OCI-LY3 (cell line): ENCODE data around the gene PREX1.

Experiments used
- H2AFZ ChIP-seq: fragments of 200-600, 300-600 bp; shearing (Covaris generic); 2 replicates; pipeline ENCODE4 v1.6.0; 2014; ENCODE audit warnings: antibody characterized with exemption, low read depth, low read length
- H3K27ac ChIP-seq: fragments of 200-600, 300-600 bp; sonication (generic); 2 replicates; pipeline ENCODE4 v1.5.1; 2014; ENCODE audit warnings: mild to moderate bottlenecking, low read length, moderate library complexity, mixed read lengths
- H3K27me3 ChIP-seq: fragments of 200-600, 300-600 bp; sonication (generic); 2 replicates; pipeline ENCODE4 v1.6.1; 2014; ENCODE audit warnings: low read depth, low read length, mixed read lengths
- H3K36me3 ChIP-seq: fragments of 200-600, 300-600 bp; sonication (generic); replicated peaks from 2 replicates; pipeline ENCODE3; 2014; ENCODE audit warnings: low read depth, low read length, mixed read lengths
- H3K4me1 ChIP-seq: fragments of 300-600, 200-600 bp; sonication (generic); 2 replicates; pipeline ENCODE4 v1.6.1; 2014; ENCODE audit warnings: low read length, mixed read lengths
- H3K4me2 ChIP-seq: fragments of 200-600, 300-600 bp; sonication (generic); 2 replicates; pipeline ENCODE4 v1.6.1; 2014; ENCODE audit warnings: low read length, mixed read lengths
- H3K4me3 ChIP-seq: fragments of 300-600, 200-600 bp; sonication (generic); 2 replicates; pipeline ENCODE4 v1.5.1; 2014; ENCODE audit warnings: antibody characterized with exemption, mild to moderate bottlenecking, low read length, moderate library complexity
- H3K79me2 ChIP-seq: fragments of 300-600, 200-600 bp; shearing (Covaris generic); 2 replicates; pipeline ENCODE4 v1.6.1; 2014; ENCODE audit warnings: mild to moderate bottlenecking, low read length, mixed read lengths
- H3K9ac ChIP-seq: fragments of 300-600, 200-600 bp; shearing (Covaris generic); 2 replicates; pipeline ENCODE4 v1.6.0; 2014; ENCODE audit warnings: mild to moderate bottlenecking, low read length, moderate library complexity
- H3K9me3 ChIP-seq: fragments of 200-600, 300-600 bp; shearing (Covaris generic); 2 replicates; pipeline ENCODE4 v1.6.1; 2014; ENCODE audit warnings: low read length, mixed read lengths; ENCODE audit not compliant: insufficient read depth
- H4K20me1 ChIP-seq: fragments of 200-600, 300-600 bp; sonication (generic); 2 replicates; pipeline ENCODE4 v1.6.1; 2016; ENCODE audit warnings: low read length, mixed read lengths; ENCODE audit not compliant: insufficient read depth
- CTCF ChIP-seq: fragments of 200-600, 300-600 bp; sonication (generic); IDR thresholded peaks from 2 replicates; pipeline ENCODE4 v1.5.1; 2014; ENCODE audit warnings: antibody characterized with exemption, low read length, low read depth
- EZH2phosphoT487 ChIP-seq: fragments of 200-600 bp; shearing (Covaris generic); IDR thresholded peaks from 2 replicates; pipeline ENCODE4 v1.6.1; 2018; ENCODE audit warnings: antibody characterized with exemption, mixed run types, low read depth

The PREX1 gene

GRCh38 chr20:48708116-48708515 is 119.7 kb downstream of the PREX1 start:
- H4K20me1 ChIP-seq = peaks cover 14% of the 10 kb centered on the region; the same call in 1 of the 2 replicates
- no peaks in the 10 kb centered on the region for H3K79me2 ChIP-seq
- no peaks in the 10 kb centered on the region for H3K27me3 ChIP-seq
- no peaks in the 10 kb centered on the region for H3K36me3 ChIP-seq
- H3K9me3 ChIP-seq = no peaks in the 10 kb centered on the region
- H3K4me3 ChIP-seq = no peak overlapping the region
- H3K4me1 ChIP-seq = peaks cover 25% of the 10 kb centered on the region
- H3K4me2 ChIP-seq = no peak overlapping the region
- H2AFZ ChIP-seq = no peak overlapping the region
- TF ChIP-seq CTCF (no peak), EZH2phosphoT487 (no peak)
- H3K9ac ChIP-seq = no peak overlapping the region
- H3K27ac ChIP-seq = no peak overlapping the region

- TF ChIP-seq EZH2phosphoT487 (no peak), CTCF (no peak)
- H3K27ac ChIP-seq = no peak overlapping the region
- H3K9me3 ChIP-seq = no peaks in the 10 kb centered on the region
- peaks cover 13% of the 10 kb centered on the region for H3K4me1 ChIP-seq
- H3K36me3 ChIP-seq = no peaks in the 10 kb centered on the region
- no peaks in the 10 kb centered on the region for H3K27me3 ChIP-seq
- H3K4me3 ChIP-seq = no peak overlapping the region
- no peaks in the 10 kb centered on the region for H3K79me2 ChIP-seq
- no peak overlapping the region for H3K4me2 ChIP-seq
- H4K20me1 ChIP-seq = peaks cover 9% of the 10 kb centered on the region; the same call in 1 of the 2 replicates
- H2AFZ ChIP-seq = no peak overlapping the region
- no peak overlapping the region for H3K9ac ChIP-seq
These were observed 121.0 kb downstream of the PREX1 start for GRCh38 chr20:48706710-48707365.

- no peak overlapping the region for H3K4me2 ChIP-seq
These were observed 121.6 kb downstream of the PREX1 start for GRCh38 chr20:48706116-48706656.

More at GRCh38 chr20:48706116-48706656, 121.6 kb downstream of the PREX1 start:
- no peak overlapping the region for H2AFZ ChIP-seq
- H3K4me3 ChIP-seq = no peak overlapping the region
- peaks cover 10% of the 10 kb centered on the region for H3K4me1 ChIP-seq
- no peaks in the 10 kb centered on the region for H3K9me3 ChIP-seq
- H3K79me2 ChIP-seq = no peaks in the 10 kb centered on the region
- no peak for TF ChIP-seq CTCF
- TF ChIP-seq EZH2phosphoT487 = no peak
- 0 out of 2 replicates have a peak, but pooled peaks cover 5% of the 10 kb centered on the region for H4K20me1 ChIP-seq
- H3K27me3 ChIP-seq = no peaks in the 10 kb centered on the region
- no peak overlapping the region for H3K9ac ChIP-seq
- H3K27ac ChIP-seq = no peak overlapping the region
- peaks cover 2% of the 10 kb centered on the region for H3K36me3 ChIP-seq
